Thyroid gland (tissue), 4 donors: ENCODE measurements around the gene UCHL1. TPM values are rescaled to one million over a fixed set of nuclear protein-coding genes. Genes with fewer than 3 reads are reported as not detected.

ENCODE experiments used
- small RNA-seq: library from RNA; depleted of rRNA; stranded (forward); fragments of <200 nt; gene quantifications from one replicate; pipeline ENCODE3, GENCODE V24; 2016
- total RNA-seq, 4 donors: library from RNA; depleted of rRNA; stranded (reverse); fragments of >200 nt; gene quantifications; one replicate each; pipeline ENCODE4 v1.2.3, GENCODE V29; 2016

The UCHL1 gene
- total RNA-seq, 4 donors from 2014 or later: 28.2 to 245 (median 116) TPM

Small RNA genes lying within 50 kb of the gene (small RNA-seq; reads per million reads assigned to genes)
- gene RF00019: not detected

Other genes starting within 250 kb of the UCHL1 start
- 100 to 1,000 TPM; 174 to 253 (median 199) TPM for gene APBB2, start 42.4 kb upstream of the UCHL1 start, total RNA-seq